Right lobe of liver (tissue), 4 donors: ENCODE data around the gene LRSAM1.

Experiments used
- POLR2A ChIP-seq: fragments of 450-650 bp; IDR thresholded peaks from one replicate; pipeline ENCODE4 v1.6.1; 2017; ENCODE audit warnings: antibody characterized with exemption, mild to moderate bottlenecking
- TF ChIP-seq, protein P1 (sequence below), 4 donors: fragments of 200-600 bp in 3 of 4; fragments of 450-650 bp in 1 of 4; IDR thresholded peaks; one replicate each; pipeline versions ENCODE4 v1.5.1 to v1.8.0; 2016 to 2022; ENCODE audit warnings: antibody characterized with exemption in 4 of 4, mild to moderate bottlenecking in 2 of 4
- donor health status: DM: no; HTN: no; CAD: no.
- donor health status: DM: no; HTN: no; CAD: no.
- donor health status: DM: no; HTN: yes; CAD: no.

- TF ChIP-seq, protein P1, sequence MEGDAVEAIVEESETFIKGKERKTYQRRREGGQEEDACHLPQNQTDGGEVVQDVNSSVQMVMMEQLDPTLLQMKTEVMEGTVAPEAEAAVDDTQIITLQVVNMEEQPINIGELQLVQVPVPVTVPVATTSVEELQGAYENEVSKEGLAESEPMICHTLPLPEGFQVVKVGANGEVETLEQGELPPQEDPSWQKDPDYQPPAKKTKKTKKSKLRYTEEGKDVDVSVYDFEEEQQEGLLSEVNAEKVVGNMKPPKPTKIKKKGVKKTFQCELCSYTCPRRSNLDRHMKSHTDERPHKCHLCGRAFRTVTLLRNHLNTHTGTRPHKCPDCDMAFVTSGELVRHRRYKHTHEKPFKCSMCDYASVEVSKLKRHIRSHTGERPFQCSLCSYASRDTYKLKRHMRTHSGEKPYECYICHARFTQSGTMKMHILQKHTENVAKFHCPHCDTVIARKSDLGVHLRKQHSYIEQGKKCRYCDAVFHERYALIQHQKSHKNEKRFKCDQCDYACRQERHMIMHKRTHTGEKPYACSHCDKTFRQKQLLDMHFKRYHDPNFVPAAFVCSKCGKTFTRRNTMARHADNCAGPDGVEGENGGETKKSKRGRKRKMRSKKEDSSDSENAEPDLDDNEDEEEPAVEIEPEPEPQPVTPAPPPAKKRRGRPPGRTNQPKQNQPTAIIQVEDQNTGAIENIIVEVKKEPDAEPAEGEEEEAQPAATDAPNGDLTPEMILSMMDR (IDR thresholded peaks at IDR 0.05), result no peak
- no peak for TF ChIP-seq POLR2A
These were observed 86.5 kb downstream of the LRSAM1 start for GRCh38 chr9:127537792-127538191.
